Epithelial cell of umbilical artery (primary cell): Measurements from ENCODE around the gene TMEM248. TPM values are rescaled to one million over a fixed set of nuclear protein-coding genes. Genes with fewer than 3 reads are reported as not detected.

ENCODE experiments used
- total RNA-seq: library from RNA; depleted of rRNA; stranded (reverse); fragments of >200 nt; gene quantifications from 2 replicates; pipeline ENCODE4 v1.2.3, GENCODE V29; 2014

TMEM248 gene
- 52.0 and 68.1 TPM in 2 replicates for total RNA-seq

GRCh38 chr7:66920769-66921395, at the start of gene TMEM248:
TMEM248 (plus strand) TSS chr7:66921225; CDS start chr7:66941866, 20,641 bp downstream.

DNA sequence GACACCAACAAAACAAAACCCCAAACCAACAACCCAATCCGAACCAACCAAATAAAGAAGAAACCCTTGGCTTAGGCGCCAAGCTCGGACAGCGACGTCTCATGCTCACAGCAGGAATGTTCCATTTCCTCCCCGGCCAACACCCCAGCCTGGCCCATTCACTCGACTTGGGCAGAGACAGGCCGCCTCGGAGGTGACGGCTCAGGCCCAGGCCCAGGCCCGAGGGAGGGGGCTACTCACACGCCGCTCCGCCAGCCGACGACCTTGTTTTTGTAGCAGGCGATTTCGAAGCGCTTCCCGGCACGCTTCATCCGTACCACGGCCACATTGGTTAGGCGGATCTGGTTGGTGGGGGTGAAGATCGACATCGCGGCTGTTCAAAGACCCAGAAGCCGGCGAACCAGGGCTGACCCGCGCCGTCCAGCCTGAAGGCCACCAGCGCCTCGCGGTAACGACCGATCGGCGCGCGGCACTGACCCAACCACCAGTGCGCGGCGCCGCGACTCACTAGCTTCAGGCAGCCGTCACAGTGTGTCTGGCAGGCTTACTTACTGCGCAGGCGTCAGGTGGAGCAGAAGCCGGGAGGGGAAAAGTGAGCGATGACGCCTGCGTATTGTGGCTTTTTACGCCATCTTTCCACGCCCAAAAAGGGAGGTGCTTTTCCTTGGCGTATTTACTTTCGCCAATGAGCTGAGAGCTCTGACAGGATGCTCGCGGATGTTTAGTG, 74.2 kb downstream of the TMEM248 start, which contains the start of gene SBDS:
Gene SBDS, minus strand, starts transcription at position 537 of the 727 bp plus-strand sequence. Its CDS starts 169 bp downstream, at position 368.

GRCh38 chr7:66996444-66997191, 75.6 kb downstream of the TMEM248 start, which contains the start of gene TYW1:
TYW1 (plus strand) TSS chr7:66996833; CDS start chr7:66996979, 146 bp downstream.

Other genes with a start within 250 kb of the TMEM248 start
- gene RABGEF1, start 180.5 kb upstream of the TMEM248 start, total RNA-seq: 17.2 and 24.3 TPM in 2 replicates
- 90.3 and 99.1 TPM in 2 replicates for gene SBDS, start 74.4 kb downstream of the TMEM248 start, total RNA-seq
- gene TYW1, start 75.6 kb downstream of the TMEM248 start, total RNA-seq: 13.3 and 19.3 TPM in 2 replicates